Activated CD4-positive, alpha-beta T cell treated with anti-CD3 and anti-CD28 coated beads for 48 hours (primary cell): Measurements from ENCODE around the gene SMIM13.

Experiments
- DNase-seq: peaks from one replicate; pipeline ENCODE4 v3.0.0-alpha.2; 2020

SMIM13 gene

DNA sequence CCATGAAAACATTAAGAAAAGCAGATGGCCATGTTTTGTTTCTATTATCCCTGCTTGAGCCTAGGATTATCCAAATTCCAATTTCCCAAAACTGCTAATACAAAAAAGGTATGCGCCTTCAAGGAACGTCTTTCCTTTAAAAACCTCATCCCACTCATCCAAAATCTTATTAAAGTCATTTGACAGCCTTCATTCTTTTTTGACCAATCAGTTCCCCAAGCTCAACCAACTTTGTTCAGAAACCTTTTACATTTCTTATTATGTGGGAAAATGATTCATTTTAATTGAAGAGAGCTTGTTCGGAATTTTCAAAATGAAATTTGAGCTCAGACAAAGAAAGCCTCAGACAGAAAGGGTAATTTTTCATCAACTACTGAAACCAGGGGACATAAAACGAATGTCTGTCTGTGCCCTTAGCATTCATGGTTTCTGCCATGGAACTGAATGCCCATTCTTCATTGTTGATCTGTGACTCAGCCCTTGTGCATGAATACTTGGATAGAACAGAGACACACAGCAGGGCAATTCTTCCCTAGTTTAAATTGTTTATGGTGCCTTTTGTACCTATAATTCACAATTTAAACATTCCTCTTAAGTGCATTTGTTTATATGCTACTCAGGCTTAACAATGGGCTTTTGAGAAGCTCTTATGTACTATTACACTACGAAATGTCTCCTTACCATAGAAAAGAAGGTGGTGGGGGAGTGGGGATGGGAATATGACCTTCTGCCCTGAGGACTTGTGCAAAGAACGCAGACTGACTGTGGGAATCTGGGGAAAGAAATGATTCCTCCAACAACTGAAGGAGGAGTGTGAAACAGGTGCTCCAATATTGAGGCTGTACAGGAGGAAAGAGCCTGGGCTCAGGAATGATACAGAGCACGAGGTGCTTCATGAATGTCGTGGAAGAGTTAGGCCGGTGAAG is 67.7 kb downstream of the SMIM13 start:
- no peak for DNase-seq

DNA sequence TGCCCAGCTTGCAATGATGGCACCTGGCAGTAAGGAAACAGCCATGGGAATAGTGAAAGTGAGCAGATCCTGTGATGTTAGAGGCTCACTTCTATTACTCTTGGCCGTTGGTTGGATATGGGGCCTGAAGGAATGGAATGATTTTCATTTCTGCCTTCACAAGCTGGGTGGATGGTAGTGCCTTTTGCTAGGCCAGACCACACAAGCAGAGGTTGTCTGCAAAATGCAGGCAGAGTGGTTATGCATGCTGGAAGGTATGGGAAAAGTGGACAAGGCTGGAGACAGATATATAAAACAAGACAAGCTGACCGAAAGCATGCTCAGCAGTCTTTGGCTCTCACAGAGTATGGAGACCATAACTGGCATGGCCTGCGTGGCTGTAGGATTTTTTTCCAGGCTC is 68.6 kb downstream of the SMIM13 start:
- no peak for DNase-seq

DNA sequence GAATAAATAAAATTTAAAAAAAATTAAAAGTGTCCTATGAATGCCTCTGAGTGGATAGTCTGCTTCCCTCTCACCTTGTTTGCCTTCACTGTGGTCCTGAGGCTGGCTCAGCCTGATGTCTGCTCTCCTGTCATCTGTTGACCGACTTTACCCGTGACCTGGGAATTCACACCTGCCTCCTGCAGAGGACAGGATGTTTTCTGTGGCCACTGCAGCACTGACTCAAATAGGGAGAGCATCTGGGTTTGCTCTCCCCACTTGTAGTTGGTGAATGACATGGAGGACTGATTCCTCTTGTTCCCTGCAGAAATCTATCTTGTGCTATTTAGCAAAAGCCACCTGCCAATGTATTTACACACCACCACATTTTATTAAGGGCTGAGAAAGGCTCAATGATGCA is 70.3 kb downstream of the SMIM13 start:
- no peak for DNase-seq

DNA sequence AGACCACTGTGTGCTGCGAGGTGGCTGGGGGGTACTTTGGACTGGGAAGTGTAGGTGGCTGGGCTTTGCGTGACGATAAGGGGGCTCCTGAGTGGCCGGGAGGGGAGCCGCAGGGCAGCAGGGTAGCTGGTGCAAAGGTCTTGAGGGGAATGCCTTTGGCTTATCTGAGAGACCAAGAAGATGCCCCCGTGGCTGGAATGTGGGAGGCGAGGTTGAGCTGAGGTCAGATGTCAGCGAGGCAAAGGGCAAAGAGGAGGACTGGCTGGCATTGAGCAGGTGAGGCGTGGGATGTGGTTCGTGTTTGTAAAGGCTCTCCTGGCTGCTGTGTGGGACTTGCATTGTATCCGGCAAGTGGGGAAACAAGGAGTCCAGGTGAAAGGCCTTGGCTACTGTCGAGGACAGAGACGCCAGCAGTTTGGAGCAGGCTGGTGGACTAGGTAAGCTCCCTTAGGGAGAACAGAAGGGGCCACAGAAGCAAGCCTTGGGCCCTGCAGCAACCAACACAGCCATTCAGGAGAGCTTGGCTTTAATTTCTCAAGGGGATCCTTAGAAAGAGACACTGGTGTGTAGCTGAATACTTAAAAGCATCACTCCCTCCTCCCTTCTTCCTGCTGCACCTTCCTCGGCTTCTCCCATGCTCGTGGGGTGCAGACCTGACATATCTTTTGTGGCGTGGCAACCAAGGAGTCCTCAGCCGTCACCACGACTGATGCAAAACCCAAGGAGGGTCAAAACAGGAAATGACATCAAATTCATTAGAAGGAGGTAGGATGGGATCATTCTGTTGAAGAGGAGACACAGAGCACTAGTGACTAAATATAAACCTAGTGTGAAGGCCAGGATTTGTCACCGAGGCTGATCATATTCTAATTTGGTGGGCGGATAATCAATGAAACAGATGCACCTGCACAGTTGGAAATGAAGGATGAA is 71.3 kb downstream of the SMIM13 start:
- no peak for DNase-seq

DNA sequence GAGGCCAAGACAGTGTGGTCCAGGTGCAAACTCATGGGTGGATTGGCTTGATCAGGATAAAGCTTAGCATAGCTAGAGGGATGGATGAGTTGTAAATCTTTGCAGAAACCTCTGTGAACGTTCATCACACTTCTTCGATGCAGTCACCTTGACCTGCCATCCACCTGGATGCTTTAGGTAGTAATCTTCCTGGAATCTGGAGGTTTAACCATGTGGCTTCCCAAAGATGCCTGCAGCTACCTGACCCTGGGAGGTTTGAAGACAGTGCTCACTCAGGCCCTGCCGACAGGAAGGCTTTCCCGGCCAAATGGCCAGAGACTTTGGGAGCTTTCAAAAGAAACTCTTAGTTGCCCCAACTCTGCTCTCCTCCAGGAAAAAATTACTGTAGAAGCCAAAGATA is 73.3 kb downstream of the SMIM13 start:
- DNase-seq, result no peak

DNA sequence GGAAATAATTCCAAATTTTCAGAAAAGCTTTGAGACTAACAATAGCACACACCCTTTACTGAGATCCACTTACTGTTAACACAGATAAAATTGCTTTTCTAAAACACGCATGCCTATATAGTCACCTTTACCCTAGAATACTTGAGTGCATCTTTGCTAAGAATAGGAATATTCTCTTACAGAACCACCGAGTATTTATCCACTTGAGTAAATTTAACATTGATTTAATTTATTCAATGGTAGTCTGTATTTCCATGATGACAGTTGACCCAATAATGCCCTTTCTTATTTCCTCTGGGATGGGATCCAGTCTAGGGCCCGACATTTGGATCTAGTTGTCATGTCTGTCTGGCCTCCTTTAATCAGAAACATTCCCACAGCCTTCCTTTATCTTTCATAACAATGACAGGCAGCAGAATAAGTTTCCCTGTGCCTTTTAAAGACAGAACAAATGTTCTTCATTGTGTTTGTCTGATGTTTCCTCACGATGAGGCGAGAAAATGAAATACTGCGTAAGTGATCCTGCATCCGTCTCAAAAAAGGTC is 74.5 kb downstream of the SMIM13 start:
- DNase-seq, result no peak

DNA sequence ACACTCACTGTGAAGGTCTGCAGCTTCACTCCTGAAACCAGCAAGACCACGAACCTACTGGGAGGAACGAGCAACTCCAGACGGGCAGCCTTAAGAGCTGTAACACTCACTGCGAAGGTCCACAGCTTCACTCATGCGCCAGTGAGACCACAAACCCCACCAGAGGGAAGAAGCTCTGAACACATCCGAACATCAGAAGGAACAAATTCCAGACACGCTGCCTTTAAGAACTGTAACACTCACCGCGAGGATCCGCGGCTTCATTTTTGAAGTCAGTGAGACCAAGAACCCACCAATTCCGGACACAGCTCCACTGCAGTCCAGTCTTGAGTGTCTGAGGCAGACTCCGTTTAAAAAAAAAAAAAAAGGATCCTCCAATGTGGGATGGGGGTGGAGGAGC is 78.3 kb downstream of the SMIM13 start:
- DNase-seq, result no peak

DNA sequence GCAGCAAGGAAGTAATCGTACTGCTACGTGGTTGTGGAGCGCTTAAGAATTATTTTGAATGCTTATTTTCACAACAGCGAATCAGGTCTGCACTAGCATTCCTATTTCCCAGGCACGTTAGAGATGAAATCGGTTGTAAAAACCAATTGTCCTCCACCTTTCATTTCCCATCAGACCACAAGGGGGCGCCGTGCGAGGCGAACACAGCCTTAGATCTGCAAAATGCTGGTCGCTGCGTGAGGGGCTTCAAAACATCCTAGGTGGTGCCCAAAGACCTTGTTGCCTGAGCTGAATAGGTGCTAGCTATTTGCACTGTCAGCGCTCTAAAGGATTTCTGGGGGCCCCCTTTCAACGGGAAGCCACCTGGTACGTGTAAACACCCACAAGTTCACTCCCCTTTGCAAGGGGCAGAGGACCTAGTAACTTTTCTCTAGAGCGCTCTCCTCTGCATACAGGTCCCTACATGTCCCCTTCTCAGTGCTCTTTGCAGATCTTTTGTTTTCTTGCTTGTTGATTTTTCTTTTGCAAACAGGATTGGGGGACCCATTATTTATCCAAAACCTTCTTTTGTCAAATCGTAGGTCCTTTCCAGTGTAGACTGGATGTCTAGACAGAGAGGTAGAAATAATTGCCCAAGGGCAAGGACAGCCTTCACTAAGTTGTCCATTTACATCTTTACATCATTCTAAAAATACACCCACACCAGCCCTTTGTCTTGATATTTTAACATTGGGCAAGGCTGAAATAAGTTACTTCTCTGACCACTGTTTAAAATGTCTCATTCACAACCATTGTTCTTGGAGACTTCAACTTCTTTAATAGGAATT is 79.1 kb downstream of the SMIM13 start:
- peak; percentile 83 for DNase-seq

DNA sequence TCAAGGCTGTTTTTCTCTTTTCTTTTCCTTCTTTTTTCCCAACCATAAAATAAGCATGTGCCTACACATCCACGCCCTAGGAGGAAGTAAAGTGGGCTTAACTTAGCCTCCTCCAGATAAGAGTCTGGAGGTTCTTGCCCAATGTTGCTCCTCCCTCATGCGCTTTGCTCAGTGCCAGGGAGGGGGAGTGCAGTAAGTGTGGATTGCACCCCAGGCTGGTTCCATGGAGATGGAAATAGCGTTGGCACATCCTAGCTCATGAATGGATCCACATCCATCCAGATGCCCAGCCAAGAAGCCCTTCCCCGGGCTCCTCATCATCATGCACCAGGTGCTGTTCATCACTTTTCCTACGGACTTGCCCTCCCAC is 80.6 kb downstream of the SMIM13 start:
- DNase-seq, result no peak

DNA sequence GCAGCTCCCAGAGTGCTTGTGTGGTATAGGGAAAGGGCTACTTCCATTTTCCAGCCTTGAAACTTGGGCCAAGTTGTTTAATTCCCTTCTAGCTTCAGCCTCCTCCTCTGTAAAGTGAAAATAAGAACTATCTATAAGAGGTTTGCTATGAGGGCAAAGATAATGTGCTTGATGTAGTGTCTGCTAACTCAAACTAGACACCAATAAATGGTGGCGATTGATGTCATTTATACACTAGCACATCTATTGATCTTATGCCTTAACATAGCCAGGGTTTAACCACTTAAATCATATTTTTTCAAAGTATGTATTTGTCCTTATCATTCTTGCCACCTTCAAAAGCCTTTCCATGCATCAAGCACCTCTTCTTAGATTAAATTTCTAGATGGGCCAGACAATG is 83.6 kb downstream of the SMIM13 start:
- DNase-seq, result no peak

DNA sequence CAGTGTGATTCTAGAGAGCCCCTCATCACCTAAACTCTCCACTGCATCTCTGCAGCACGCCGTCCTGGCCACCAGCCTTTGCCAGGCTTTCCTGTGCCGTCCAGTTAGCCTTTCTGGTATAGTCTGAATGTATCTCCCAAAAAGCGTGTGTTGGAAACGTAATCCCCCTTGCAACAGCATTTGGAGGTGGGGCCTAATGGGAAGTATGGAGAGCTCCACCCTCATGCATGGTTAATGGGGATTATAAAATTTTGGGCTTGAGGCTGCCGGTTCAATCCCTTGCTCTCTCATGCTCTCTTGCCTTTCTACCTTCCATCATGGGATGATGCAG is 85.4 kb downstream of the SMIM13 start:
- no peak for DNase-seq

DNA sequence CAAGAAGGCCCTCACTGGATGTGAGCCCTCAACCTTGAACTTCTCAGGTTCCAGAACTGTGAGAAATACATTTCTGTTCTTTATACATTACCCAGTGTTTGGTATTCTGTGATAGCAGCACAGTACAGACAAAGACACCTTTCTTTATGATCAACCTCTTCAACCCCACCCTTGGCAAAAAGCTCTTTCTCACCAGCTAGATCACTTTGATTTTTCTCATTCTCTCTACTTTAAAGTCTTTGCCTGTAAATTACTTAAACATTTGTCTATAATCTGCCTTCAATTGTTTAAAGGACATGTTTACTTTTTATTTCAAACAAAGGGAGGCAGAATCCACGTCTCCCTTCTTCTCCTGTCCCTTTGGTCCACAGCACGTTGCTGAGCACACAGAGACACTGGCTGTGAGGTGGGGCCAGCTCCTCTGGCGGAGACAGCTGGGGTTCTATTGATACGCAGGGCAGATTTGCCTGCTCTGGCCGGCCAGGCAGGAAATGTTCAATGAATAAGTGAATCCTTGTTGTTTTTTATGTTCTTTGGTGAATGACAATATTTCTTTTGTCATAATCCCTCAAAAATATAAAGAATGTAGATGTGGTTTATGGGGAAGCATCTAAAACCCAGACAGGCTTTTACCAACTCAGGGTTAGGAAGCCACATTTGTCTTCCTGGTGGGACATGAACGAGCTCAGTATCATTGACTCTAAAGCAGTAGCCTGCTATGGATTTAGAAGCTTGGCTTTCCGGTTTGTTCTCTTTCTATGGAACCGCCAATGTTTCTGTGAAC is 86.0 kb downstream of the SMIM13 start:
- DNase-seq, result no peak

DNA sequence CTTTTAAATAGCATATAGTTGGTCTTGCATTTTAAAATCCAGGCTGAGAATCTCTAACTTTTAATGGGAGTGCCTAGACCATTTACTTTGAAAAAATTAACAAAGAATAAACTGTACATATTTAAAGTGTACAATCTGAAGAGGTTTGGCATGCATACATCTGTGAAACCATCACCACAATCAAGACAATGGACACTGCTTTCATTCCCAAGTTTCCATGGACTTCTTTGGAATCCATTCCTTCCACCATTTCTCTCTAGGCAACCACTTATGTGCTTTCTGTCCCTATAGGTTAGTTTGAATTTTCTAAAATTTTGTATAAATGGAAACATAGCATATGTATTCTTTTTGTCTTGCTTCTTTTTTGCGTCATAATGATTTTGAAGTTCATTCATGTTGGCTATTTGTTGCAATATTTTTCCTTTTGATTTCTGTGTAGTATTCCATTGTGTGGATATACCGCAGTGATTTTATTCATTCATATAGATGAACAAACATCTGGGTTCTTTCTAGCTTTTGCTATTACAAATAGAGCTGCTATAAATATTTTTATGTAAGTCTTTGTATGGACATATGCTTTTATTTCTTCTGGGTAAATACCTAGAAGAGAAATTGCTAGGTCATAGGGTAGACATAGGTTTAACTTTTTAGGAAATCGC is 88.0 kb downstream of the SMIM13 start:
- DNase-seq, result no peak

DNA sequence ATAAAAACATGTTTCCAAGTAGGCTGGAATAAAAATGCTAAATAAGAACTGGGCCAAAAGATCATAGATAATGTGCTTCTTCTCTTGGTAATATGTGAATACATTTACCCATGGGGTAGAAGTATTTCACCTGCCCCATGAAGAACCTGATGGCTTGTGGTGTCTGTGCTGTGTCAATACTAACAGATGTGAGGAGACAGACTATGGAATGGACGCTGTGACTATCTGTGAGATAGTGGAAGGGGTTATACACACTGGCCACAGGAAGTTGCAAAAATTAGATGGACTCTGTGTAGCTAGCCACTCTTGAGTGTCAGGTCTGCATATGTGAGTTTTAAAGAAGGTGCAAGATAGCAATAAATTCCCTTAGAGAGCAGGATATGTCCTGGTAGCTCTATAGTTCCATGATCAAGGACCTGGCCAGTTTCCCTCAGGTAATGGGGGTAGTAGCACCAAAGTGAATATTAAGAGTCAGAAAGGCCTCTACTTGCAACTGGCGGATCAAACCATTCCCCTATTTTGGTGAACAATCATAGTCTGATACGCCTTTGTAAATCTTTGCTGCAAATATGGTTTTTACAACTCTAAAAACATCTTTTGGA is 90.2 kb downstream of the SMIM13 start:
- DNase-seq, result no peak

DNA sequence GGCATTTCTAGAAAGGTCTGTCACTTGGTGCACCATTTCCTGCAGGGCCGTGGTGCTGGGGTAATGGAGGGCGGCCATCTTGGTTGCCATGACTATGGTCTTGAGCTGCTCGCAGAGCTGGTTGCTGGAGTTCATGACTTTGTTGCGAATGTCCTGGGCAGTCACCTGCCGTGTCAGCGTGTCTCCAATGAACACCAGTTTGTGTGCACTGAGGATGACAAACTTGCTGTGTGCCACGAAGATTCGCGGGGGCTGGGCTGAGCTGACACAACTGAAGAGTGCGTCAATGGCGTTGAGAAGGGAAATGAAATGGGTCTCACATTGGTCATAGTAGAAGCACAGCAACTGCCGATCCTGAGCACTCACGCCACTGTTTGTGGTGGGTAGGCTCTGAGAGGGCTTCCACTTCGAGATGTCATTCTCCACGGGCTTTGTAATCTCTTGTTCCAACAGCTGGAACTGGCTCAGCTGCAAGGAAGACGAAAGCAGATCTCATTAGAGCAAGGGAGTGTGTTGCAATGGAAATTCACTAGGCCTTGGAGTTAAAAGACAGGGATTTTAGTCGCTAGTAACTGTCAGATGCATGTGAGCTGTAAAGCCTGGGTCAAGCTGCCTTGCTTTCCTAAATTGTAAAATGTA is 91.7 kb downstream of the SMIM13 start:
- no peak for DNase-seq

DNA sequence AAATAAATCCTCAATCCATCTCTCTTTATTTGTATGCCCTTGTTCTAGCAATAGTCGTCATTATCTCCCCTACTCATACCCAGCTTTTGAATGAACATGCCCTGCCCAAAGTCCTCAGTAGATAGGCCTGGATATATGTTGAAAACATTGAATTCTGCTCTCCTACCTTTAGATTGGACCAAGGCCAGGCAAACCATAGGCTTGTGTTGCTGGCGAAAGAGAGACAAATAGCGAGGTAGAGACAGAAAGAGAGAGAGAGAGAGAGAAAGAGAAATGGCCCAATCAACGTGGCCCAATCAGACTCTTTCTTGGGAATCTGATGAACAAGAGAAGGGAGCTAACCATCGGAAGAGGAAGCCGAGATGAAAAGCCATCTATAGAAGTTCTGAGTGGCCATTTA is 93.7 kb downstream of the SMIM13 start:
- no peak for DNase-seq
